ENCODE data around the gene HYAL2.

Gene HYAL2

GRCh38 chr3:50303013-50303815 lies 19.3 kb downstream of the HYAL2 start, which contains the start of gene HYAL1:
Gene HYAL1 (minus strand): TSS chr3:50303574. CDS start chr3:50302956, 618 bp downstream.
- no peak for DNase-seq

GRCh38 chr3:50302095-50303012 lies 20.2 kb downstream of the HYAL2 start:
- no peak for DNase-seq

GRCh38 chr3:50300681-50301254 lies 21.8 kb downstream of the HYAL2 start:
- no peak for DNase-seq

GRCh38 chr3:50299929-50300680 lies 22.4 kb downstream of the HYAL2 start:
- no peak for DNase-seq

- no peak for DNase-seq
These were observed 23.0 kb downstream of the HYAL2 start for GRCh38 chr3:50299638-50299928.

- peak; percentile 95 for DNase-seq
These were observed 23.5 kb downstream of the HYAL2 start, which contains the start of the genes HYAL3 and NAA80 for GRCh38 chr3:50298836-50299637. Gene HYAL3 (minus strand): TSS chr3:50299405. CDS start chr3:50295602, 3,803 bp downstream. Gene NAA80 (minus strand): TSS chr3:50299405. CDS start chr3:50297463, 1,942 bp downstream.

GRCh38 chr3:50297896-50298725 lies 24.4 kb downstream of the HYAL2 start:
- DNase-seq = no peak

- DNase-seq = no peak
These were observed 25.2 kb downstream of the HYAL2 start for GRCh38 chr3:50297384-50297775.

GRCh38 chr3:50296721-50297383 lies 25.7 kb downstream of the HYAL2 start:
- DNase-seq = no peak

- no peak for DNase-seq
These were observed 26.8 kb downstream of the HYAL2 start for GRCh38 chr3:50295553-50296431.

GRCh38 chr3:50294492-50295403 lies 27.8 kb downstream of the HYAL2 start:
- no peak for DNase-seq

- no peak for DNase-seq
These were observed 28.5 kb downstream of the HYAL2 start for GRCh38 chr3:50294089-50294488.

GRCh38 chr3:50293079-50293801 lies 29.3 kb downstream of the HYAL2 start:
- DNase-seq = no peak

- DNase-seq = peak; percentile 93
These were observed 30.1 kb downstream of the HYAL2 start, which contains the start of gene IFRD2 for GRCh38 chr3:50292159-50293078. Gene IFRD2 (minus strand): TSS chr3:50292429. CDS start chr3:50292274, 155 bp downstream.

- no peak for DNase-seq
These were observed 32.3 kb downstream of the HYAL2 start for GRCh38 chr3:50290161-50290641.

- no peak for DNase-seq
These were observed 33.4 kb downstream of the HYAL2 start for GRCh38 chr3:50289130-50289529.

Data from KG1 (cell line).